ENCODE results near the gene RARS2.
A peak's percentile ranks its signal among the peaks of the same experiment; 100 is the strongest.

Gene RARS2

DNA sequence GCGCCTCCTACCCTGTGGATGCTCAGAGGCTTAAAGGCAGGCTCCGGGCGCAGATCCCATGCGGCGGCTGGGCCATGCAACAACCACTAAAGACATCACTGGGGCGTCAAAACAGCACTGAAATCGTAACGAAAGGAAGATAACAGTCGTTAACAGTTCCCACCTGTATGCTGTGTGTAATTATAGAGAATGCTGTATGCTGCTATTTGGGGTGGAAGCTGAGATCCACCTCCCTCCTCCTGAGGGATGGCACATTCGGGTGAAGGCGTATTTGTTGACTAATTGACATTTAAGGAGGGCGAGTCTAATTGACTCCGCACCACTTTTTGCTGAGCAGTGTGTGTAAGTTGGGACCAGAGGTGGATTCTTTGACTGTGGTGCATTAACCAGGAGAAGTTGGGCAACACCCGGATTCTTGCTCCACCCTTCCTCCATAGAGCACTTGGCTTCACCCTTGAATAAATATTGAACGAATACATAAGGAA lies 116.3 kb downstream of the RARS2 start:
- Histone ChIP-seq H3K27me3 (ENCODE audit: control insufficient read depth in 1 of 2, insufficient read depth in 2 of 2, low read length in 2 of 2) (no peaks in the 10 kb centered on the region), H3K36me3 (ENCODE audit: control insufficient read depth in 2 of 2, insufficient read depth in 2 of 2, low read length in 2 of 2) (no peaks in the 10 kb centered on the region), H3K4me1 (ENCODE audit: control insufficient read depth, insufficient read depth, low read length) (peaks cover 5% of the 10 kb centered on the region), H3K4me3 (ENCODE audit: low read length in 2 of 2) (peak overlapping the region; percentile 82 to 96), H3K9me3 (ENCODE audit: control insufficient read depth in 2 of 2, low read length in 2 of 2) (no peaks in the 10 kb centered on the region), H3K27ac (ENCODE audit: low read length) (peak overlapping the region; percentile 88), H3K9ac (ENCODE audit: low read length in 2 of 2) (peak overlapping the region; percentile 86 to 99)

DNA sequence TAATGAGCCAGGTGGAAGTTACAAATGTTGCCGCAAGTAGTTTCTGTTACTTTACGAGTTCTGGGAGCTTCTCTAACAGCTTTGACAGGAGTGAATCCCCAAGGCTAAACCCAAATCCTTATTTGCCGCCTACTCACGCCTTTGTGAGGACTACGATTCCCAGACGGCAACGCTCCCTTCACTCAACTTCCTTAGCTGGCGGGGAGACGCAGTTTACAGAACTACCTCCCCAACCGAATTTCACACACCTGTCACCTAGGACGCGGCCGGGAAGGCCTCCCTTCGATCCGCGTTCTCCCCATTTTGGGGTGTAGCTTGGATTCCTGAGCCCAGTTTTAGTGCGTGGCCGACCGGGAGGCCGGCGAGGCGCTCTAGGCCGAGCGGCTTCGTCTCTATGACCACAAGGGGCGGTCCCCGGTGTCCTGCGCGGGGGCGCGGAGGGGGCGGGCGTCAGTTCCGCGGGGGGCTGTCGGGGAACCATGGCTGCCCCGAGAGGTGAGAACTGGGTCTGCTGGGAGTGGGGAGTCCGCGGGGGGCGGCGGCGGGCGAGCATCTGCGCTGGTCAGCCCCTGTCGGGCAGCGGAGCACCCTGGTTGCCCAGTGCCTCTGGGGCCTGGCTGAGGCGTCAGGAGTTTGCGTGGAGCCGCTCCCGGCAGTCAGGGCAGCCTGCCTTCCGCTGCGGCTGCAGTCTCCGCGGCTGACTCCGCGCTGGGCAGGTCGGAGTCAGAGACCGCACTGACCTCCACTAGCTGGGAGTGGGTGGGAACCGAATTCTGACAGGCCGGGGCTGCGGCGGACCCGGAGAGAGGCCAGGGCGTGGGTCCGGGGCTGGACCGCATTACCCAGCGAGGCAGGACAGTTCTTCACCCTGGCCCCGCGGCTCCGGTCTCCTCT lies 117.0 kb downstream of the RARS2 start, which contains the start of gene SLC35A1:
SLC35A1 (plus strand) TSS at position 450 of the 894 bp plus-strand sequence; CDS start at position 480, 30 bp downstream.
- Histone ChIP-seq H3K27ac (ENCODE audit: low read length) (peak within 1 kb of the TSS; percentile 88), H3K36me3 (ENCODE audit: control insufficient read depth in 2 of 2, insufficient read depth in 2 of 2, low read length in 2 of 2) (no peaks in the 10 kb centered on the region), H3K27me3 (ENCODE audit: control insufficient read depth in 1 of 2, insufficient read depth in 2 of 2, low read length in 2 of 2) (no peaks in the 10 kb centered on the region), H3K9ac (ENCODE audit: low read length in 2 of 2) (peak within 1 kb of the TSS; percentile 86 to 99), H3K4me1 (ENCODE audit: control insufficient read depth, insufficient read depth, low read length) (peaks cover 5% of the 10 kb centered on the region), H3K9me3 (ENCODE audit: control insufficient read depth in 2 of 2, low read length in 2 of 2) (no peaks in the 10 kb centered on the region), H3K4me3 (ENCODE audit: low read length in 2 of 2) (peak within 1 kb of the TSS; percentile 82 to 96)

DNA sequence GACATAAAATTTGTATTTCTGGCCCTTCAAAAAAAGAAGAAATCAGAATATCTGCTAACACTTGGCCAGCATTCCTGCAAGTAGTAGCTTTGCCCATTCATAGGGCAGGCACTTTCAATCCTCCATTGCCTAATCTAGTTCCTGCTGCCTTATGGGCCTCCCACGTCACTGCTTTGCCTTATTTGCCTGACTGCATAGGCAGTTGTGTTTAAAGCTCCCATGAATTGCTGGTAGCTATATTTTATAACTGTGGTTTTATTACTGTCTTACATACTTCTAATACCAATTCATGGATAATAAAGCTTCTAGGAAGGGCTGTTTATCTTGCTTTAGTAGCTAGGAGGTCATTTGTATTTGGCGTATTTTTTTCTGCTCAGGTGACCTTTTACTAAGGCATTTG lies 124.7 kb downstream of the RARS2 start:
- Histone ChIP-seq H3K9ac (ENCODE audit: low read length in 2 of 2) (no peak overlapping the region), H3K36me3 (ENCODE audit: control insufficient read depth in 2 of 2, insufficient read depth in 2 of 2, low read length in 2 of 2) (no peaks in the 10 kb centered on the region), H3K27ac (ENCODE audit: low read length) (no peak overlapping the region), H3K4me3 (ENCODE audit: low read length in 2 of 2) (no peak overlapping the region), H3K27me3 (ENCODE audit: control insufficient read depth in 1 of 2, insufficient read depth in 2 of 2, low read length in 2 of 2) (no peaks in the 10 kb centered on the region), H3K9me3 (ENCODE audit: control insufficient read depth in 2 of 2, low read length in 2 of 2) (no peaks in the 10 kb centered on the region), H3K4me1 (ENCODE audit: control insufficient read depth, insufficient read depth, low read length) (no peaks in the 10 kb centered on the region)
